A549 treated with AZD9567 at 1 μM for 4 hours (cell line): ENCODE results near the gene KRTAP20-1. TPM values are rescaled to one million over a fixed set of nuclear protein-coding genes. Genes with fewer than 3 reads are reported as not detected.

ENCODE experiments used
- total RNA-seq: library from RNA; stranded (reverse); fragments of 200-300 nt; extraction: Qiagen RNA extraction; gene quantifications from 5 replicates; pipeline ENCODE4 v1.2.3, GENCODE V29; 2022; ENCODE audit not compliant: insufficient read depth

Gene KRTAP20-1, protein sequence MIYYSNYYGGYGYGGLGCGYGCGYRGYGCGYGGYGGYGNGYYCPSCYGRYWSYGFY
- not detected in 5 replicates for total RNA-seq

DNA sequence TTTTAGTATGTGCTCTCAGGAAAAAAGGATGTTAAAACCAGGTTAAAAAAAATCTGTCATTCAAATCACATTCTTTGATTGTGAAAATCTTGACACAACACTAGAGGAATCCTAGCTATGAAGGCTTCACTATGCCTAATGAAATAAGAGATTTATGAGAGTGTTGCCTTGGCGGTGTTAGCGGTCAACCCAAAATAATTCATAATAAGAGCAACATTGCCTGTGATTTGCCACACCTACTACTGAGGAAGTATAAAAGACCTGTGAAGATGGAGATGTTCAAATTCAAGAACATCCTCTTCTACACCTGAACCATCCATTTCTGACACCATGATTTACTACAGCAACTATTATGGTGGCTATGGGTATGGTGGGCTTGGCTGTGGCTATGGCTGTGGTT lies at the start of gene KRTAP20-1:
Gene KRTAP20-1, plus strand, starts transcription at position 301 of the 400 bp plus-strand sequence. Its CDS starts 30 bp downstream, at position 331.

DNA sequence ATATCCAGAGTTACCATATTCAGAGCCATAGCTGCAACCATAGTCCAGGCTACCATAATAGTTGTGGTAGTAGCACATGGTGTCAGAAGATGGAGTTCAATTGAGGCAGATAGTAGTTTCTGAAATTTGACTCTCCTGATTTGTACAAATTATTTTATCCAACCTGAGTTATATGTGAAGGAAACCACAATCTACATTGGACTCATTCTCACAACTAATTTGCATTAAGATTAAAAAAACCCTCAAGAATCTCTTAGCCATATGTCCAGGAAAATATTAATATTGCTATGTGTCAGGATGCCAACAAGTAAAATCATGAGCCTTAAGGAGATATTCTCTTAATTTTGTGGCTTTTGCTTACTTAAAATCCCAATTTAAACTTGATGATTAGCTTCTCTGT lies 25.9 kb upstream of the KRTAP20-1 start, which contains the start of gene KRTAP22-2:
Gene KRTAP22-2, minus strand, starts transcription at position 101 of the 400 bp plus-strand sequence.

DNA sequence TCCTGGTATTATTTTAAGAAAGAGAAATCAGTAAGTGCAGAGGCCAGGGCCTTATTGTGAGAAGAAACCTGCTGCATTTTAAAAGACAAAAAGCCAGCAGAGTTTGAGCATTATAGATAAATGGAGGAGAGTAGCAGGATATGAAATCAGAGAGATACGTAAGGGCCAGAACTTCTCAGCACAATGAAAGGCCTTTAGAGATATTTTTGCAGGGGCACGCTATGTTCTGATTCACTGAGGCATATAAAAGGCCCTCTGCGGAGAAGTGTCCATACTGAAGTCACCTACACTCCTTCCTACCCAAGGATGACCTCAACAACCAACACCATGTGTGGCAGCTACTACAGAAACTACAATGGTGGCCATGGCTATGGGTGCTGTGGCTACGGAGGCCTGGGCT lies 24.1 kb upstream of the KRTAP20-1 start, which contains the start of gene KRTAP6-3:
Gene KRTAP6-3, plus strand, starts transcription at position 301 of the 400 bp plus-strand sequence. Its CDS starts 6 bp downstream, at position 307.

DNA sequence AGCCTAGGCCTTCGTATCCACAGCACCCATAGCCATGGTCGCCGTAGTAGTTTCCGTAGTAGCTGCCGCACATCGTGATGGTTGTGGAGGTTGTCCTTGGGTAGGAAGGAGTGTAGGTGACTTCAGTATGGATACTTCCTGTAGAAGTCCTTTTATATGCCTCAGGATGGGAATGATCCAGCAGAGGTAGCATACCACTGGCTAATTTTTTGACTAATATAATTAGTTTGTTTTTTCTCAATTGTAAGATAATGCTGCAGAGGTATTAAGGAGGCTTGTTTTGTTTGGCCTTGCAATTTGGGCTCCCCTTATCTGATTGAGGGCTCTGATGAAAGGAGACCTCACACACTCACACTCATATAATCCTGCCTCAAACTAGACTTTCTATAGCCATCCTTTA lies 17.4 kb upstream of the KRTAP20-1 start, which contains the start of gene KRTAP6-2:
Gene KRTAP6-2, minus strand, starts transcription at position 101 of the 400 bp plus-strand sequence. Its CDS starts 28 bp downstream, at position 73.

DNA sequence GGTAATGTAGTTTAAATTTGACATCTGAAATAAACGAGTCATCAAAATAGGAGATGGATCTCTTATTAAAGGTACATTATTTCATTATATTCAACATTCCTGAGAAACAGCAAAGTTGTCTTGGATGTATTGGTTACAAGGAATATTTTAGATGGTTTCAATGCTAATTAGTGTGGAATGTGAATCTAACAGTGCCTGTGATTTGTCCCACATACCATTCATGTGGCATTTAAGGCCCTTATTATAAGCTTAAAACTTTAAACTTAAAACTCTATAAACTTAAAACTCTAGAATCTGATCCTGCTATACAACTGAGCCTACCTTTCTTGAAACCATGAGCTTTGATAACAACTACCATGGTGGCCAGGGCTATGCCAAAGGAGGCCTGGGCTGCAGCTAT lies 15.4 kb upstream of the KRTAP20-1 start, which contains the start of gene KRTAP22-1:
Gene KRTAP22-1, plus strand, starts transcription at position 301 of the 400 bp plus-strand sequence.

DNA sequence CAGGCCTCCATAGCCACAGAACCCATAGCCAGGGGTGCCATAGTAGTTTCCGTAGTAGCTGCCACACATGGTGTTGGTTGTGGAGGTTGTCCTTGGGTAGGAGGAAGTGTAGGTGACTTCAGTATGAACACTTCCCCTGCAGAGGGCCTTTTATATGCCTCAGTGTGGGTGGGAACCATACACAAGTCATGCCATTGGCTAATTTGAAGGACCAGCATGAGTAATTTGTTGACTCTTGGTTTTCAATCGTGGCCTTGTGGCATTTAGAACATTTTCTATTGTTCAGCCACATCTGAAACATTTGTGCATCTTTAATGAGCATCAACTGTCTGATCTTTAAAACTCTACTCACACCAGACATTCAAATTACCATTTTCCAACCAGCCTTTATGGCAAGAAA lies 2.4 kb upstream of the KRTAP20-1 start, which contains the start of gene KRTAP6-1:
Gene KRTAP6-1, minus strand, starts transcription at position 95 of the 400 bp plus-strand sequence. Its CDS starts 26 bp downstream, at position 69.

DNA sequence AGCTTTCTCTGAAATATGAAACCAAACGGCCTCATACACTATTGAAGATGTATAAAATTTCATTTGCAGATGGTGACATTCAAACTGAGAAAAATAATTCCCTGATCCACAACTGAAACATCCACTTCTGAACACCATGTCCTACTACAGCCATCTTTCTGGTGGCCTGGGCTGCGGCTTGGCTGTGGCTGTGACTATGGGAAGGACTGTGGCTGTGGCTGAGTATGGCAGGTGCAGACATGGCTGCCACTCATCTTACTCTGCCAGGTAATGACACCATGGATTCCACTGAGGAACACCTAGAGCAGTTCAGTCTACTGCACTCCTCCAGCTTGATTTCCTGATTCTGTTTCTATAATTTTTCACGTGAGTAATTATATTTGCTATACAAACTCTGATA lies 4.3 kb downstream of the KRTAP20-1 start, which contains the start of gene KRTAP20-4:
Gene KRTAP20-4, plus strand, starts transcription at position 106 of the 400 bp plus-strand sequence.

DNA sequence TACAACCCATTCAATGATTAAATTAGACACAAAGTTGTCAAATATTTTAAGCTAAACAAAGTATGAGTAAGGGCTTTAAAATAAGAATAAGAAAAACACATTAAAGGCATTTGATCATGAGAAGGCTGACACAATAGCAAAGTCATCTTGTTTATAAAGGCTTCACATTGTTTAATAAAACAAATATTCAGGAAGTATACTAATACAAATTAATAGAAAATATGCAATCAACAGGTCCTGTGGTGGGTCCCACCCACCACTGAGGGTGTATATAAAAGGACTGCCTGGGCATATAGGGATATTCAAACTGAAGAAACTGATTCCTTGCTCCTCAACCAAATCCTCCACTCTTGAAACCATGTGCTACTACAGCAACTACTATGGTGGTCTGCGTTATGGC lies 18.7 kb downstream of the KRTAP20-1 start, which contains the start of gene KRTAP20-2:
Gene KRTAP20-2, plus strand, starts transcription at position 301 of the 400 bp plus-strand sequence. Its CDS starts 58 bp downstream, at position 359.

DNA sequence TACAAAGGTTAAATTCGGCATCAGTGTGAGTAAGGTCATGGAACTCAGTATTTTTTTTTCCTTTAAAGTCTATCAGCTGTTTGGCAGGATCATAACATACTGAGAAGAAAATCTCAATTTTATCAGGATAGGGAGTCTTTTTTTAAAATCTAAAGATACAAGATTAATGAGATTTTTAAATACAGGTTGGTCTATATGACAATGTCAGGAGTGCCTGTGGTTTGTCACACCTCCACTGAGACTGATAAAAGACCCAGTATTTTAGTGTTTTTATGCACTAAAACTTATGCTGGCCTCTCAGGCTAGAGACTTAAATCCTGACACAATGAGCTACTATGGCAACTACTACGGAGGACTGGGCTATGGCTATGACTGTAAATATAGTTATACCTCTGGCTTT lies 26.3 kb downstream of the KRTAP20-1 start, which contains the start of gene KRTAP20-3:
Gene KRTAP20-3, plus strand, starts transcription at position 301 of the 400 bp plus-strand sequence.

Other genes with a start within 250 kb of the KRTAP20-1 start
- gene KRTAP13-2, start 244.2 kb upstream of the KRTAP20-1 start, total RNA-seq = 0.09 TPM in 1 of 5 replicates, not detected in the others
- not detected in 5 replicates for gene KRTAP13-1, start 220.4 kb upstream of the KRTAP20-1 start, total RNA-seq
- gene KRTAP13-3, start 190.5 kb upstream of the KRTAP20-1 start, total RNA-seq = not detected in 5 replicates
- gene KRTAP13-4, start 186.2 kb upstream of the KRTAP20-1 start, total RNA-seq = not detected in 5 replicates
- gene KRTAP15-1, start 176.2 kb upstream of the KRTAP20-1 start, total RNA-seq = not detected in 5 replicates
- not detected in 5 replicates for gene KRTAP19-1, start 136.1 kb upstream of the KRTAP20-1 start, total RNA-seq
- not detected in 5 replicates for gene KRTAP19-2, start 129.0 kb upstream of the KRTAP20-1 start, total RNA-seq
- not detected in 5 replicates for gene KRTAP19-3, start 124.4 kb upstream of the KRTAP20-1 start, total RNA-seq
- gene KRTAP19-4, start 119.3 kb upstream of the KRTAP20-1 start, total RNA-seq = not detected in 5 replicates
- not detected in 5 replicates for gene KRTAP19-5, start 114.3 kb upstream of the KRTAP20-1 start, total RNA-seq
- gene KRTAP19-6, start 74.6 kb upstream of the KRTAP20-1 start, total RNA-seq = not detected in 5 replicates
- gene KRTAP19-7, start 55.1 kb upstream of the KRTAP20-1 start, total RNA-seq = not detected in 5 replicates
- gene KRTAP22-2, start 26.0 kb upstream of the KRTAP20-1 start, total RNA-seq = not detected in 5 replicates
- gene KRTAP6-3, start 24.0 kb upstream of the KRTAP20-1 start, total RNA-seq = not detected in 5 replicates
- gene KRTAP6-2, start 17.5 kb upstream of the KRTAP20-1 start, total RNA-seq = not detected in 5 replicates
- not detected in 5 replicates for gene KRTAP22-1, start 15.3 kb upstream of the KRTAP20-1 start, total RNA-seq
- not detected in 5 replicates for gene KRTAP6-1, start 2.5 kb upstream of the KRTAP20-1 start, total RNA-seq
- not detected in 5 replicates for gene KRTAP20-4, start 4.2 kb downstream of the KRTAP20-1 start, total RNA-seq
- gene KRTAP20-2, start 18.8 kb downstream of the KRTAP20-1 start, total RNA-seq = not detected in 5 replicates
- gene KRTAP20-3, start 26.4 kb downstream of the KRTAP20-1 start, total RNA-seq = not detected in 5 replicates
- not detected in 5 replicates for gene KRTAP21-3, start 102.4 kb downstream of the KRTAP20-1 start, total RNA-seq
- gene KRTAP21-2, start 130.8 kb downstream of the KRTAP20-1 start, total RNA-seq = not detected in 5 replicates
- gene KRTAP21-1, start 139.0 kb downstream of the KRTAP20-1 start, total RNA-seq = not detected in 5 replicates
- gene KRTAP8-1, start 196.8 kb downstream of the KRTAP20-1 start, total RNA-seq = not detected in 5 replicates
- not detected in 5 replicates for gene KRTAP7-1, start 213.3 kb downstream of the KRTAP20-1 start, total RNA-seq